IPS-20b (cell line): ENCODE results near the gene CUX1.

Source experiments
- H3K27ac ChIP-seq: one replicate; pipeline ENCODE4 v1.5.1; 2013; ENCODE audit warnings: low read length
- H3K27me3 ChIP-seq: 2 replicates; pipeline ENCODE4 v1.6.1; 2013; ENCODE audit warnings: mild to moderate bottlenecking, low read length, inconsistent platforms; ENCODE audit not compliant: insufficient read depth
- H3K36me3 ChIP-seq: 2 replicates; pipeline ENCODE4 v1.6.1; 2013; ENCODE audit warnings: low read depth, mild to moderate bottlenecking, inconsistent platforms, low read length, moderate library complexity; ENCODE audit not compliant: insufficient read depth
- H3K4me1 ChIP-seq: 2 replicates; pipeline ENCODE4 v1.6.1; 2013; ENCODE audit warnings: mild to moderate bottlenecking, control low read depth, inconsistent platforms, low read length, moderate library complexity; ENCODE audit not compliant: insufficient read depth
- H3K4me3 ChIP-seq: 2 replicates; pipeline ENCODE4 v1.5.1; 2013; ENCODE audit warnings: mild to moderate bottlenecking, low read length, inconsistent platforms
- H3K9ac ChIP-seq: 2 replicates; pipeline ENCODE4 v1.6.1; 2013; ENCODE audit warnings: low read depth, mild to moderate bottlenecking, inconsistent platforms, low read length, moderate library complexity
- H3K9me3 ChIP-seq: 2 replicates; pipeline ENCODE4 v1.6.1; 2013; ENCODE audit warnings: mild to moderate bottlenecking, low read depth, low read length, inconsistent platforms; ENCODE audit not compliant: insufficient read depth

The CUX1 gene

GRCh38 chr7:102064361-102065025 is 247.1 kb downstream of the CUX1 start:
- H3K9me3 ChIP-seq = no peaks in the 10 kb centered on the region
- no peak overlapping the region; the same call in 1 of the 2 replicates for H3K4me3 ChIP-seq
- H3K4me1 ChIP-seq = peaks cover 13% of the 10 kb centered on the region
- no peaks in the 10 kb centered on the region for H3K27me3 ChIP-seq
- no peaks in the 10 kb centered on the region for H3K36me3 ChIP-seq
- H3K9ac ChIP-seq = no peak overlapping the region
- H3K27ac ChIP-seq = no peak overlapping the region

GRCh38 chr7:102065226-102065625 is 247.8 kb downstream of the CUX1 start:
- Histone ChIP-seq H3K27me3 (no peaks in the 10 kb centered on the region), H3K9ac (no peak overlapping the region), H3K27ac (no peak overlapping the region), H3K36me3 (no peaks in the 10 kb centered on the region), H3K4me1 (peaks cover 17% of the 10 kb centered on the region), H3K4me3 (no peak overlapping the region), H3K9me3 (no peaks in the 10 kb centered on the region)

- no peaks in the 10 kb centered on the region for H3K27me3 ChIP-seq
- H3K27ac ChIP-seq = no peak overlapping the region
- peaks cover 2% of the 10 kb centered on the region; the same call in 1 of the 2 replicates for H3K9me3 ChIP-seq
- H3K4me3 ChIP-seq = no peak overlapping the region
- peaks cover 6% of the 10 kb centered on the region for H3K36me3 ChIP-seq
- H3K4me1 ChIP-seq = peaks cover 17% of the 10 kb centered on the region
- no peak overlapping the region for H3K9ac ChIP-seq
These were observed 249.1 kb downstream of the CUX1 start for GRCh38 chr7:102066476-102066875.

GRCh38 chr7:102068846-102069245 is 251.4 kb downstream of the CUX1 start:
- Histone ChIP-seq H3K9ac (no peak overlapping the region), H3K36me3 (peaks cover 12% of the 10 kb centered on the region), H3K4me1 (peaks cover 13% of the 10 kb centered on the region), H3K4me3 (no peak overlapping the region), H3K9me3 (peaks cover 9% of the 10 kb centered on the region; the same call in 1 of the 2 replicates), H3K27ac (no peak overlapping the region), H3K27me3 (no peaks in the 10 kb centered on the region)

GRCh38 chr7:102069931-102070629 is 252.7 kb downstream of the CUX1 start:
- Histone ChIP-seq H3K27me3 (no peaks in the 10 kb centered on the region), H3K36me3 (peaks cover 12% of the 10 kb centered on the region), H3K9me3 (peaks cover 9% of the 10 kb centered on the region; the same call in 1 of the 2 replicates), H3K4me1 (peaks cover 4% of the 10 kb centered on the region), H3K4me3 (no peak overlapping the region), H3K9ac (no peak overlapping the region), H3K27ac (no peak overlapping the region)

- Histone ChIP-seq H3K27ac (no peak overlapping the region), H3K4me3 (no peak overlapping the region), H3K9me3 (peaks cover 9% of the 10 kb centered on the region; the same call in 1 of the 2 replicates), H3K27me3 (no peaks in the 10 kb centered on the region), H3K9ac (no peak overlapping the region), H3K4me1 (peaks cover 6% of the 10 kb centered on the region), H3K36me3 (peaks cover 12% of the 10 kb centered on the region)
These were observed 254.6 kb downstream of the CUX1 start for GRCh38 chr7:102072003-102072402.

GRCh38 chr7:102072636-102073209 is 255.3 kb downstream of the CUX1 start:
- Histone ChIP-seq H3K4me1 (peaks cover 12% of the 10 kb centered on the region), H3K9me3 (peaks cover 9% of the 10 kb centered on the region; the same call in 1 of the 2 replicates), H3K27ac (no peak overlapping the region), H3K36me3 (peaks cover 12% of the 10 kb centered on the region), H3K4me3 (no peak overlapping the region), H3K9ac (no peak overlapping the region), H3K27me3 (no peaks in the 10 kb centered on the region)

GRCh38 chr7:102073931-102074880 is 256.8 kb downstream of the CUX1 start:
- Histone ChIP-seq H3K27ac (no peak overlapping the region), H3K4me3 (no peak overlapping the region), H3K4me1 (peaks cover 14% of the 10 kb centered on the region), H3K27me3 (no peaks in the 10 kb centered on the region), H3K9ac (no peak overlapping the region), H3K9me3 (peaks cover 9% of the 10 kb centered on the region; the same call in 1 of the 2 replicates), H3K36me3 (peaks cover 12% of the 10 kb centered on the region)

- Histone ChIP-seq H3K36me3 (peaks cover 12% of the 10 kb centered on the region), H3K9ac (no peak overlapping the region), H3K4me1 (peaks cover 14% of the 10 kb centered on the region; the same call in 1 of the 2 replicates), H3K27me3 (no peaks in the 10 kb centered on the region), H3K9me3 (peaks cover 9% of the 10 kb centered on the region; the same call in 1 of the 2 replicates), H3K27ac (no peak overlapping the region), H3K4me3 (no peak overlapping the region)
These were observed 257.7 kb downstream of the CUX1 start for GRCh38 chr7:102075126-102075525.

GRCh38 chr7:102075553-102076135 is 258.2 kb downstream of the CUX1 start:
- Histone ChIP-seq H3K9me3 (peaks cover 9% of the 10 kb centered on the region; the same call in 1 of the 2 replicates), H3K4me3 (no peak overlapping the region), H3K36me3 (peaks cover 12% of the 10 kb centered on the region)

More at GRCh38 chr7:102075553-102076135, 258.2 kb downstream of the CUX1 start:
- no peak overlapping the region for H3K9ac ChIP-seq
- H3K4me1 ChIP-seq = peaks cover 14% of the 10 kb centered on the region; the same call in 1 of the 2 replicates
- H3K27me3 ChIP-seq = no peaks in the 10 kb centered on the region
- H3K27ac ChIP-seq = no peak overlapping the region
